ENCODE measurements around the gene RORB.

The RORB gene

GRCh38 chr9:74533253-74533652, 36.1 kb downstream of the RORB start:
- H3K27me3 Mint-ChIP-seq = no peaks in the 10 kb centered on the region
- H3K4me1 Mint-ChIP-seq = no peaks in the 10 kb centered on the region
- H3K27ac Mint-ChIP-seq = no peak overlapping the region
- no peak for ATAC-seq
- H3K4me3 Mint-ChIP-seq = no peak overlapping the region
- H3K36me3 Mint-ChIP-seq = no peaks in the 10 kb centered on the region
- H3K9me3 Mint-ChIP-seq = no peaks in the 10 kb centered on the region

DNA sequence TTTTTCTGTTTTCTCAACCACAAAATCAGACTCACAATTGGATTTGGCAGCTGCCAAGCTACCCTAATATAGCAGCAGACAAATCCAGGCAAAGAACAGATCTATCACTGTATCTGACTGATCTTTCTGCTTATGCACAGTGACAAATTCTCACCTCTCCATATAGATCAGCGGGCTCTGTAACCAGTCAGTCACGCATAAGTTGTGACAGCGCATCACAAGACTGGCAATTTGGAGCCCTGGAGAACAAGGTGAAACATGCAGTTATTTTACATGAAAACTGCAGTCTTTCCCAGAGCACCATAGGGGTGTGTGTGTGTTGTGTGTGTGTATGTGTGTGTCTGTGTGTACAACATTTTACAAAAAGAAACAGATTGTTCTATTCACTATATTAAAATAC, 37.7 kb downstream of the RORB start:
- Mint-ChIP-seq H3K9me3 (no peaks in the 10 kb centered on the region), H3K36me3 (no peaks in the 10 kb centered on the region), H3K4me1 (no peaks in the 10 kb centered on the region), H3K27ac (no peak overlapping the region), H3K4me3 (no peak overlapping the region), H3K27me3 (no peaks in the 10 kb centered on the region)
- ATAC-seq = no peak

GRCh38 chr9:74543145-74543544, 46.0 kb downstream of the RORB start:
- Mint-ChIP-seq H3K27me3 (no peaks in the 10 kb centered on the region), H3K4me1 (no peaks in the 10 kb centered on the region), H3K9me3 (peaks cover 2% of the 10 kb centered on the region), H3K27ac (no peak overlapping the region), H3K4me3 (no peak overlapping the region), H3K36me3 (no peaks in the 10 kb centered on the region)
- no peak for ATAC-seq

DNA sequence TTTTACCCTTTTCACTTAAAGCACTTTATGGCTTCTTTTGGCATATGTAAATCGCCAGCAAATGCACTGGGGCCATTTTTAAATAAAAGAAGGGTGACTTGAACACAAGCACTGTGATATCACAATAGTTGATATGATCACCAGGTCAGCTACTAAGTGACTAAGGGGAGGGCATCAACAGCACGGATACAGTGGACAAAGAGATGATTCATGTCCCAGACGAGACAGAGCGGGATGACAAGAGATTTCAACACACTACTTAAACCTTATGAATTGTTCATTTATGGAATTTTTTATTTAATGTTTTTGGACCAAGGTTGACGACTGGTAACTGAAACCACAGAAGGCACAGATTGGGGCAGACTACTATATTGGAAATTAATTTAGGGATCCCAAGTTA, 54.1 kb downstream of the RORB start:
- Mint-ChIP-seq H3K27ac (no peak overlapping the region), H3K36me3 (no peaks in the 10 kb centered on the region), H3K27me3 (no peaks in the 10 kb centered on the region), H3K4me1 (no peaks in the 10 kb centered on the region), H3K4me3 (no peak overlapping the region), H3K9me3 (peaks cover 2% of the 10 kb centered on the region)
- no peak for ATAC-seq

GRCh38 chr9:74554751-74555419, 57.8 kb downstream of the RORB start:
- ATAC-seq = no peak
- no peak overlapping the region for H3K4me3 Mint-ChIP-seq
- H3K27me3 Mint-ChIP-seq = no peaks in the 10 kb centered on the region
- no peak overlapping the region for H3K27ac Mint-ChIP-seq
- H3K4me1 Mint-ChIP-seq = peaks cover 13% of the 10 kb centered on the region
- no peaks in the 10 kb centered on the region for H3K36me3 Mint-ChIP-seq
- no peaks in the 10 kb centered on the region for H3K9me3 Mint-ChIP-seq

DNA sequence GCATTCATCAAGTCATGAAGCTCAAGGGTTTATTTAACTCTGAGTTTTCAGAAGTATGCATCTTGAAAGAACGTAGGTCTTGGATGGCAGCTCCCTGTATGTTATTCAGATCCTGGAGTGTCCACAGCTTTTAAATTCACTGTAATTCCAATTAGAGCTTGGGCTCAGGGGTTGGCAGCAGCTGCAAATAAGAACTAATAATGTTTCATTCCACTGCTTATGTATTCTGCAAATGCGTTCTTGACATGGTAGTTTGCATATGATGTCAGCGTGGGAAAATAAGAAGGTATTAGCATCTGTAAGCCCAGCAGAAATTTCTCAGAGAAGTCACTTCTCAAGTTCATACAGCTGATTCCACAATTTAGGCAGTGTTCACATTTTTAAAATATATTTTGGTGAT, 58.4 kb downstream of the RORB start:
- Mint-ChIP-seq H3K36me3 (no peaks in the 10 kb centered on the region), H3K4me1 (peaks cover 13% of the 10 kb centered on the region), H3K4me3 (no peak overlapping the region), H3K27me3 (no peaks in the 10 kb centered on the region), H3K9me3 (no peaks in the 10 kb centered on the region), H3K27ac (no peak overlapping the region)
- ATAC-seq = no peak

DNA sequence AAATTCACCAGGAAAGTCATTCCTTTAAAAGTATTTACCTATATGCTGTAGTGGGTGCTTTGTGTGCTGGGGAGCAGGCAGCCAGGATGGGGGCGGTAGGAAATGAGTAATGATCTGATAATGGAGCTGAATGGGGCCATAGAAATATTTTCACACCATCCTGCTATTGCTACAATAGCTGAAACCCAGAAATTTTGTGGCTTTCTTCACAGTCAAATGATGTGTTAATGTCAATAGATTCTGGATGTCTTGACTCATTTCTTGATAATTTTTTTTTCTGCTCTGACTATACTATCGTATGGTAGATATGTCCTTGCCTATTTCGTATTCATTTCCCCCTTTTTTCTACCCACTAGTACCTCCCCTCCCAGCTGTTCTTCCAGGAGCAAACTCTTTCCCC, 59.5 kb downstream of the RORB start:
- no peaks in the 10 kb centered on the region for H3K36me3 Mint-ChIP-seq
- H3K27ac Mint-ChIP-seq = no peak overlapping the region
- no peaks in the 10 kb centered on the region for H3K9me3 Mint-ChIP-seq
- H3K4me1 Mint-ChIP-seq = peaks cover 13% of the 10 kb centered on the region
- ATAC-seq = peak; percentile 34
- H3K27me3 Mint-ChIP-seq = no peaks in the 10 kb centered on the region
- H3K4me3 Mint-ChIP-seq = no peak overlapping the region

DNA sequence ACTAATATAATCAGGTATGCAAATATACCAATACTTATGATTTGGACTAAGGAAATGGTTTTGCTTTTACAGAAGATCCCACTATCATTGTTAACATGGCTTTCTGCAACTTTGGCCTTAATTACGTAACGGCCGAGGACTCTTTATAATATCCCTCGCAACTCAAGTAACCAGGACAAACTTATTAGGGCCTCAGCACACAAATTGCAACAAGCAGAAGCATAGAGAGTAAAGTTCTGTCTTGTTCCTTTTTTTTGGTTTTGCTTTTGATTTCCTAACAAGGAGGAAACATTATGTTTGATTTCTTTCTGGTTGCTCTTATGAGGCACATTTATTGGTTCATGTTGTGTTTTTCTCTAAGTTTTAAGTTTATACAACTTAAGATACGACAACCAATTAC, 60.4 kb downstream of the RORB start:
- Mint-ChIP-seq H3K4me1 (peaks cover 13% of the 10 kb centered on the region), H3K27me3 (peaks cover 1% of the 10 kb centered on the region), H3K9me3 (no peaks in the 10 kb centered on the region), H3K27ac (no peak overlapping the region), H3K36me3 (no peaks in the 10 kb centered on the region), H3K4me3 (no peak overlapping the region)
- no peak for ATAC-seq

DNA sequence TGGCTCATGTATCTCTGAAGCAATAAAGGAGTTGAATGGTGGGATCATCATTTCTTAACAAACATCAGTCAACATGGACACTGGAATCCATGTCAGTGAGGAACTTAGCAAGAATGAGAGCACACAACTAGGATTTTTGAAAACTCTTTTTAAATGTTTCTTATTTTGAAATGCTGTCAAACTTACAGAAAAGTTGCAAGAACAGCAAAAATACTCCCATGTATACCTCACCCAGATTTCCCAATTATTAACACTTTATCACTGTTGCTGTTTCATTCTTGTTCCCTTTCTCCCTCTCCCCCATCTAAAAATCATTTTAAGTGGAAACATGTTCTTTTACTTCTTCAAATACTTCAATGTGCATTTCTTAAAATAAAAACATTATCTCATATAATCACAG, 65.5 kb downstream of the RORB start:
- Mint-ChIP-seq H3K27me3 (peaks cover 9% of the 10 kb centered on the region), H3K27ac (no peak overlapping the region), H3K4me1 (peaks cover 6% of the 10 kb centered on the region), H3K36me3 (no peaks in the 10 kb centered on the region), H3K9me3 (no peaks in the 10 kb centered on the region), H3K4me3 (no peak overlapping the region)
- no peak for ATAC-seq

DNA sequence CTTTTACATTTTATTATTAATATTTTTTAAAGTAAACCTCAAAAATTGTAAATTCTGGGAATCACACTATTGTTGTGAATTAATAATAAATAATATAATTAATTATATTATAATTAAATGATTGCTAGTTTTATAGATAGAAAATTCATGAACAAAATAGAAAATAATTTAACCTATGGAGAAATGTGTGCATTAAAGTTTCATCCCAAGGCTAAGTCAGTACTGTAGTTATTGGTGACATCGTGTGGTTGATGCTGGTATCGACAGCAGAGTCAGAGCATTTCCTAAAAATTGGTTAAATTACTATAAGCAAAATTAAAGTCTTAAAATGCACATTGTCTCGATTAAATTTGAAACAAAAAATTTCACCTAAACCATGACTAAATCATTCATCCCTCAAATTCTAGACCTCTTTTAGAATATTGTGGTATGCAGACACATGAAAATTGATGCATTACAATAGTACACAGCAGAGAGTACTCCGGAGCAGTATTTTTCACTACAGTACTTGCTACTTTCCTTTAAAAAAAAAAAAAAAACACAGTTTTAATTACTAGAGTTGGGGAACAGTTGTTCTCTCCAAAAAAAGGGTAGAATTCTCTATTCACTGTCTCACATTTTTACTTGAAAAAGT, 73.9 kb downstream of the RORB start:
- no peaks in the 10 kb centered on the region for H3K36me3 Mint-ChIP-seq
- no peak overlapping the region for H3K27ac Mint-ChIP-seq
- no peaks in the 10 kb centered on the region for H3K4me1 Mint-ChIP-seq
- no peak overlapping the region for H3K4me3 Mint-ChIP-seq
- ATAC-seq = no peak
- H3K27me3 Mint-ChIP-seq = no peaks in the 10 kb centered on the region
- no peaks in the 10 kb centered on the region for H3K9me3 Mint-ChIP-seq

DNA sequence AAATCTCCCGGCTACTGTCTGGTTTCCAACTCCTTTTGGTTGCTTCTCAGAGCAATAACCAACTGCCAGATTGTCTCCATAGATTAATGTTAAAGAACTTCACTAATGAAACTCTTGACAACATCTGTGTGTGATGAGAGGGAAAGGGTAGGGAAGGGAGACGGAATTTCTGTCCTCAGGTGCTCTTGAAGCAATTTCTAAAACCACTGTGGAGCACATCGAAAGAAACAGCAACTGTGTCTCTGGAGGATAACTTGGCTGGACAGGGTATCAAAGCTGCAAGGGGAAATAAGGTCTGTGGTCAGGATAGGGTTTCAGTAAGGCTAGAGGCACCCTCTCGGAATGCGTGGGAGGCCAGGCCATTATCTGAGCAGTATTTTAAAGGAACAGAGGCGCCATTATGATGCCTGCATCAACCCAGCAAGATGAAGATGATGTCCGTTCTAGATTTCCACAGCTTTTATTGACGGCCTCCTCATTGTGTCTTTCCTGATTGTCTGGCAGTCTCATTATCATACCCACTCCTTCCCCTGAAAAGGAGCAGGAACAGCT, 76.6 kb downstream of the RORB start:
- H3K36me3 Mint-ChIP-seq = no peaks in the 10 kb centered on the region
- no peak overlapping the region for H3K27ac Mint-ChIP-seq
- H3K27me3 Mint-ChIP-seq = no peaks in the 10 kb centered on the region
- peak; percentile 53 for ATAC-seq
- H3K4me1 Mint-ChIP-seq = no peaks in the 10 kb centered on the region
- H3K9me3 Mint-ChIP-seq = no peaks in the 10 kb centered on the region
- no peak overlapping the region for H3K4me3 Mint-ChIP-seq

DNA sequence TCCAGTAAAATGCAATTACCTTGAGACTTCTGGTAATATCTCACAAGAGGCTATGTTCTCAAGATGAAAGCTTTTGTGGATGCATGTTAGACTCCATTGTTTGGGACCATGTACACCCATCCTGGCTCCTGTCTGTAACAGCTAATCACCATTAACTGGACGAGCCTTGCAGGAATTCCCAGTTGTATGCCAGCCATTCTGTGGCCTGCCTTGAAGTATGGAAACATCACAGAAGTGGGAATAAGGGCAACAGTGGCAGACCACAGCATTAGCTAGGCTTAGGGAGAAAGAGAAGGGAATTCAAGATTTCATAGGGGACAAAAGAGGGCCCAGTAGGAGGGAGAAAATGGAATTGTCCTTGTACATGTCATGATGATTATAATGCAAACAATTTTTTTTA, 79.0 kb downstream of the RORB start:
- no peaks in the 10 kb centered on the region for H3K36me3 Mint-ChIP-seq
- H3K4me3 Mint-ChIP-seq = no peak overlapping the region
- H3K27ac Mint-ChIP-seq = no peak overlapping the region
- no peaks in the 10 kb centered on the region for H3K9me3 Mint-ChIP-seq
- H3K4me1 Mint-ChIP-seq = no peaks in the 10 kb centered on the region
- H3K27me3 Mint-ChIP-seq = no peaks in the 10 kb centered on the region
- ATAC-seq = no peak

DNA sequence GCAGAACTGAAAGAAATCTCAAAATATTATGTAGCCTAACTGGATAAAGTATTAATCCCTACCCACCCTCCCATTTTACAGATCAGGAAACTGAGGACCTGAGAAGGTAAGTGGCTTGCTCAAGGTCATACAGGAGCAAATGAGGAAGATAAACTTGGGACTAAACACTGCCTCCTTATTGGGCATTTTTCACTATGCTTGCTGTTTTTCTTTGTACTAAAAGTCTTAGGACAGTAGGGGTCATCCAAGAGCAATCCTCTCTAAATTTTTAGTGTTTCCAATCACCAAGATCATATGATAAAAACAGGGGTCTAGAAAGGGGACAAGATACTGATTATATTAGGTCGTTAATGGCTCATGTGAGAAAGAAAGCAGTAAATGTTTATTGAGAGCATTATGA, 80.8 kb downstream of the RORB start:
- no peaks in the 10 kb centered on the region for H3K36me3 Mint-ChIP-seq
- no peak for ATAC-seq
- H3K9me3 Mint-ChIP-seq = no peaks in the 10 kb centered on the region
- H3K4me3 Mint-ChIP-seq = no peak overlapping the region
- H3K27ac Mint-ChIP-seq = no peak overlapping the region
- no peaks in the 10 kb centered on the region for H3K4me1 Mint-ChIP-seq
- H3K27me3 Mint-ChIP-seq = no peaks in the 10 kb centered on the region

- ATAC-seq = peak; percentile 67
- H3K27me3 Mint-ChIP-seq = no peaks in the 10 kb centered on the region
- no peak overlapping the region for H3K27ac Mint-ChIP-seq
- peaks cover 23% of the 10 kb centered on the region for H3K4me1 Mint-ChIP-seq
- no peaks in the 10 kb centered on the region for H3K36me3 Mint-ChIP-seq
- no peaks in the 10 kb centered on the region for H3K9me3 Mint-ChIP-seq
- H3K4me3 Mint-ChIP-seq = no peak overlapping the region
Measured at GRCh38 chr9:74589576-74589975, 92.4 kb downstream of the RORB start.

- Mint-ChIP-seq H3K36me3 (no peaks in the 10 kb centered on the region), H3K27ac (no peak overlapping the region), H3K4me3 (no peak overlapping the region), H3K4me1 (peaks cover 7% of the 10 kb centered on the region), H3K9me3 (no peaks in the 10 kb centered on the region), H3K27me3 (no peaks in the 10 kb centered on the region)
- no peak for ATAC-seq
Measured at GRCh38 chr9:74595286-74595685, 98.2 kb downstream of the RORB start.

DNA sequence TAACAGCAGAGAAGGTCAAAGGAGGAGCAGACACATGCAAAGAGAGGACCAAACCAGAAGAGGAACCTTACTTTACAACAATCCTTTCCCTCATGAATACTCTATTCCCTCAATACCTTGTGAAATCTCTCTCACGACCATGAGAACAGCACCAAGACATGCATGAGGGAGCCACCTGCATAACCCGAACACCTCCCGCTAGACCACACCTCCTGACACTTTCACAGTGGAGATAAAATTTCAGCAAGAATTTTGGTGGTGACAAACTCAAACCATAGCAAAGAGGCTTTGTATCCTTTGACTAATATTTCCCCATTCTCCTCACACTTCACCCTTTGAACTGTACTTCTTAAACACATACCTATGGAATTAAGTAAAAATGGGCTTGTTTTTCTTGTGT, 101.7 kb downstream of the RORB start:
- Mint-ChIP-seq H3K36me3 (no peaks in the 10 kb centered on the region), H3K4me1 (no peaks in the 10 kb centered on the region), H3K4me3 (no peak overlapping the region), H3K27ac (no peak overlapping the region), H3K27me3 (no peaks in the 10 kb centered on the region), H3K9me3 (no peaks in the 10 kb centered on the region)
- ATAC-seq = no peak
